Calu3 (cell line): ENCODE data around the gene KDM2A. TPM values are rescaled to one million over a fixed set of nuclear protein-coding genes. Genes with fewer than 3 reads are reported as not detected.

Experiments used
- Bru-seq: library from RNA; stranded (reverse); fragments of 400-500 nt; gene quantifications from one replicate; lab custom pipeline; 2021; lab: Mats Ljungman, UMichigan
- BruChase-seq, 2 experiments: library from RNA; stranded (reverse); fragments of 400-500 nt; gene quantifications; one replicate each; lab custom pipeline; 2021; lab: Mats Ljungman, UMichigan
- BruUV-seq: library from RNA; stranded (reverse); fragments of 400-500 nt; replicated peaks from 2 replicates; lab custom pipeline; 2021; lab: Mats Ljungman, UMichigan
- CTCF ChIA-PET: fragments of 300-600 bp; sonication (Branson Sonifier 250); formaldehyde crosslinking; loops from one replicate; lab custom pipeline; 2022; ENCODE audit warnings: antibody characterized with exemption; lab: Charles Lee
- DNase-seq: peaks from one replicate; pipeline ENCODE4 v3.0.0; 2022
- H3K27ac Mint-ChIP-seq: one replicate; pipeline ENCODE4 v1.8.0; 2022; ENCODE audit warnings: mixed read lengths; ENCODE audit not compliant: unreplicated experiment
- H3K27me3 Mint-ChIP-seq: one replicate; pipeline ENCODE4 v1.8.0; 2022; ENCODE audit warnings: mixed read lengths; ENCODE audit not compliant: unreplicated experiment
- H3K36me3 Mint-ChIP-seq: one replicate; pipeline ENCODE4 v1.8.0; 2022; ENCODE audit warnings: mild to moderate bottlenecking, moderate library complexity, mixed read lengths; ENCODE audit not compliant: insufficient read depth, unreplicated experiment
- H3K4me1 Mint-ChIP-seq: one replicate; pipeline ENCODE4 v1.8.0; 2022; ENCODE audit warnings: mild to moderate bottlenecking, low read depth, mixed read lengths; ENCODE audit not compliant: unreplicated experiment
- H3K4me3 Mint-ChIP-seq: one replicate; pipeline ENCODE4 v1.8.0; 2022; ENCODE audit warnings: mild to moderate bottlenecking, low read depth, moderate library complexity, mixed read lengths; ENCODE audit not compliant: unreplicated experiment
- H3K9me3 Mint-ChIP-seq: one replicate; pipeline ENCODE4 v1.8.0; 2022; ENCODE audit warnings: low read depth, mixed read lengths; ENCODE audit not compliant: unreplicated experiment
- intact Hi-C: fragments of 100-400 bp; cut with micrococcal nuclease; formaldehyde crosslinking; loops from one replicate; pipeline ENCODE4 v1.10.0; 2022; ENCODE audit not compliant: unreplicated experiment
- long read RNA-seq: library from polyadenylated mRNA; stranded (forward); transcript quantifications from one replicate; pipeline ENCODE4 v2.0.0, GENCODE V29; 2022
- total RNA-seq: library from RNA; stranded (reverse); gene quantifications from 2 replicates; pipeline ENCODE4 v1.2.3, GENCODE V29; 2022
- TF ChIP-seq, protein P1 (sequence below): fragments of 200-600 bp; IDR thresholded peaks from one replicate; pipeline ENCODE4 v1.8.0; 2022; ENCODE audit warnings: antibody characterized with exemption; ENCODE audit not compliant: unreplicated experiment

Gene KDM2A
- total RNA-seq (73.2 and 77.7 TPM in 2 replicates), Bru-seq, nascent RNA (percentile 82 among the genes with signal in this experiment), BruChase-seq, experiment 1, labeled RNA remaining after a 6-hour chase (percentile 77 among the genes with signal in this experiment), BruChase-seq, experiment 2, labeled RNA remaining after a 2-hour chase (percentile 79 among the genes with signal in this experiment)
- long read RNA-seq, partial matches to known transcripts: 0 of 18 reads
- long read RNA-seq, other reads (novel, unspliced or antisense): 18 of 18 reads

DNA sequence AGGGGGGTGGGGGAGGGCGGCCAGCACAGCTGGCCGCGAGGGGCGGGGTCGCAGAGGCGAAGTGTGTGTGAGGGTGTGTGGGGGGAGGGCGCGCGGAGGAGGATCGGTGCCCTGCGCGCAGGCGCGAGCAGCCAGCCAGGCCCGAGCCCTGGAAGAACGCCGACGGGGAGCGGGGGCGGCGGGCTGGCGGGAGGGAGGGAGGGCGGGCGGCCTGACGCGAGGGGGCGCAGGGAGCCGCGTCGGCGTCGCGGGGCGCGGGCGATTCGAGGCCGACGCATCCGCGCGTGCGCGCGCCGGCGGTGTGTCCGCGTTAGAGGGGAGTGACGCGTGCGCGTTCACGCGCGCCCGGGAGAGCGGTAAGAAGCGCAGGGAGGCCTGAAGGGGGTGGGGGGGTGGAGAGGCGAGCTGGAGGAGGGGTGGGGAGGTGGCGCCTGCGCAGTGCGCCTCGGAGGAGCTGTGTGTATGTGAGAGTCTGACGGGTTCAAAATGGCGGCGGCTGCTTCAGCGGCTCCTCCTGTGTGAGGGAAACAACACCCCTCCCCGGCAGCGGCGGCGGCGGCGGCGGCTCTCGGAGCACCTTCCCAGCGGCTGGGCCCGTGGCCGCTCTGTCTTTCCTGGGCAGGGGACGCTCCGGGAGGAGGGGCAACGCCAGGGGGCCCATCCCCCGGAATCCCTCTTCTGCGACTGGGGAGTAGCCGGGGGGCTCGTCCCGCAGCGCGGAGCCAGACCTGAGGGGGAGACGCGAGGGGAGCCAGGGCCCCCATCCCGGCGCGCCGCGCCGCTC lies at the start of gene KDM2A:
Gene KDM2A, plus strand, starts transcription at position 463 of the 784 bp plus-strand sequence. CDS start 2,054 bp downstream, outside the sequence.
- no peaks in the 10 kb centered on the region for H3K27me3 Mint-ChIP-seq
- TF ChIP-seq, protein P1, sequence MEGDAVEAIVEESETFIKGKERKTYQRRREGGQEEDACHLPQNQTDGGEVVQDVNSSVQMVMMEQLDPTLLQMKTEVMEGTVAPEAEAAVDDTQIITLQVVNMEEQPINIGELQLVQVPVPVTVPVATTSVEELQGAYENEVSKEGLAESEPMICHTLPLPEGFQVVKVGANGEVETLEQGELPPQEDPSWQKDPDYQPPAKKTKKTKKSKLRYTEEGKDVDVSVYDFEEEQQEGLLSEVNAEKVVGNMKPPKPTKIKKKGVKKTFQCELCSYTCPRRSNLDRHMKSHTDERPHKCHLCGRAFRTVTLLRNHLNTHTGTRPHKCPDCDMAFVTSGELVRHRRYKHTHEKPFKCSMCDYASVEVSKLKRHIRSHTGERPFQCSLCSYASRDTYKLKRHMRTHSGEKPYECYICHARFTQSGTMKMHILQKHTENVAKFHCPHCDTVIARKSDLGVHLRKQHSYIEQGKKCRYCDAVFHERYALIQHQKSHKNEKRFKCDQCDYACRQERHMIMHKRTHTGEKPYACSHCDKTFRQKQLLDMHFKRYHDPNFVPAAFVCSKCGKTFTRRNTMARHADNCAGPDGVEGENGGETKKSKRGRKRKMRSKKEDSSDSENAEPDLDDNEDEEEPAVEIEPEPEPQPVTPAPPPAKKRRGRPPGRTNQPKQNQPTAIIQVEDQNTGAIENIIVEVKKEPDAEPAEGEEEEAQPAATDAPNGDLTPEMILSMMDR: peak; percentile 67
- H3K27ac Mint-ChIP-seq: peak within 1 kb of the TSS; percentile 86
- peaks cover 43% of the 10 kb centered on the region for H3K36me3 Mint-ChIP-seq
- DNase-seq: peak; percentile 96
- BruUV-seq: no TSS peak
- H3K4me1 Mint-ChIP-seq: peaks cover 8% of the 10 kb centered on the region
- CTCF ChIA-PET: interaction anchor here (0.6 to 1.2 kb wide), 9 partner anchors 9 to 227 kb away, joined by 3 to 8 read pairs (median 4); no protein-coding TSS in a partner anchor
- no peaks in the 10 kb centered on the region for H3K9me3 Mint-ChIP-seq
- intact Hi-C loops: no loop called here
- H3K4me3 Mint-ChIP-seq: peak within 1 kb of the TSS; percentile 90

DNA sequence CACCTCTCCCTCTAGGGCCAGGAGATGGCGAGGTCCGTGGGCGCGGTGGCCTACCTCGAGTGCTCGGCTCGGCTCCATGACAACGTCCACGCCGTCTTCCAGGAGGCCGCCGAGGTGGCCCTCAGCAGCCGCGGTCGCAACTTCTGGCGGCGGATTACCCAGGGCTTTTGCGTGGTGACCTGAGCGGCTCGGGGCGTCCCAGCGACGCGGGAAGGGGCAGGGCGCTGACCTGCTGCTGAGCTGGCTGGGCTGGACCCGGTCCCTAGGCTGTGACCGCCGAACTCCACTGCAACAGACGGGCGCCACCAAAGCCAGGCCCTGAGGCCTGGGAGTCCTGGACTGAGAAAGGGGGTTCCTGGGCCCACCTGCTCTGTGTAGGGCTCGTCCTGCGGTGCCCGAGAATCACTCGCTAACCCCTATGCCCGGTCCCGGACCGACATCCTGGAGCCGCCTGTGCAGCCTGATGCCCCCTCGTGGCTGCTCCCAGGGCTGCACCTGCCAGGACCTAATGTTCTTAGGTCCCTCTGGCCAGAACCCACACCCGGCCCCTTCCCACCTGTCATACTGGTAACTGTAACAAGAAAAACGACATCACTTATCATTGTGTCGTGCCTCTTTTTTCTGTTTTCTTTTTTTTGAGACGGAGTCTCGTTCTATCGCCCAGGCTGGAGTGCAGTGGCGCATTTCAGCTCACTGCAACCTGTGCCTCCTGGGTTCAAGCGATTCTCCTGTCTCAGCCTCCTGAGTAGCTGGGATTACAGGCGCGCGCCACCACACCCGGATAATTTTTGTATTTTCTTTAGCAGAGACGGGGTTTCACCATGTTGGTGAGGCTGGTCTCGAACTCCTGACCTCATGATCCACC lies 47.4 kb upstream of the KDM2A start:
- intact Hi-C loops: no loop called here
- BruUV-seq: no TSS peak
- CTCF ChIA-PET: interaction anchor here (0.6 kb wide), 1 partner anchor 9 kb away, joined by 3 read pairs; no protein-coding TSS in a partner anchor
- H3K9me3 Mint-ChIP-seq: no peaks in the 10 kb centered on the region
- DNase-seq: peak; percentile 19
- H3K4me1 Mint-ChIP-seq: no peaks in the 10 kb centered on the region
- TF ChIP-seq, protein P1: peak; percentile 43
- no peaks in the 10 kb centered on the region for H3K27me3 Mint-ChIP-seq
- H3K36me3 Mint-ChIP-seq: peaks cover 12% of the 10 kb centered on the region
- no peak overlapping the region for H3K4me3 Mint-ChIP-seq
- no peak overlapping the region for H3K27ac Mint-ChIP-seq

GRCh38 chr11:67072295-67072694 lies 46.8 kb upstream of the KDM2A start:
- Mint-ChIP-seq H3K4me1 (no peaks in the 10 kb centered on the region), H3K4me3 (no peak overlapping the region), H3K9me3 (no peaks in the 10 kb centered on the region), H3K27ac (no peak overlapping the region), H3K36me3 (peaks cover 12% of the 10 kb centered on the region), H3K27me3 (no peaks in the 10 kb centered on the region)
- intact Hi-C loops: no loop called here
- BruUV-seq: no TSS peak
- TF ChIP-seq, protein P1: no peak
- CTCF ChIA-PET: interaction anchor here (0.6 kb wide), 1 partner anchor 9 kb away, joined by 3 read pairs; no protein-coding TSS in a partner anchor
- DNase-seq: no peak

DNA sequence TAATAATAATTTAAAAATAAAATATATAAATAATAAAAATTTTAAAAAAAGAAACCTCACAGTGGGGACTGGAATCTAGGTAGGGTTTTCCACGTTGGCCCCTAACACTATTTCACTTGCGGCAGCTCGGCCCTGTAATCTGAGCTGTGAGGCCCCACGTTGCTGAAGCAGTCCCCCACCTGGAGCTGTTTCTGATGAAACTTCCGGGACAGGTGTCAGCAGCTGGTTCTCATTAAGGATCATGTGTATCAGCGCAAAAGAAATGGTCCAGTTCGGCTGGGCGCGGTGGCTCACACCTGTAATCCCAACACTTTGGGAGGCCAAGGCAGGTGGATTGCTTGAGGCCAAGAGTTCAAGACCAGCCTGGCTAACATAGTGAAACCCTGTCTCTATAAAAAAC lies 45.2 kb upstream of the KDM2A start:
- no TSS peak for BruUV-seq
- Mint-ChIP-seq H3K4me1 (peaks cover 3% of the 10 kb centered on the region), H3K27me3 (no peaks in the 10 kb centered on the region), H3K27ac (no peak overlapping the region), H3K36me3 (peaks cover 12% of the 10 kb centered on the region), H3K9me3 (no peaks in the 10 kb centered on the region), H3K4me3 (no peak overlapping the region)
- TF ChIP-seq, protein P1: no peak
- CTCF ChIA-PET: interaction anchor here (1.5 kb wide), 1 partner anchor 19 kb away, joined by 3 read pairs; no protein-coding TSS in a partner anchor
- no peak for DNase-seq
- intact Hi-C loops: no loop called here
